H1 (cell line): Measurements from ENCODE around the gene SPATA13. TPM values are rescaled to one million over a fixed set of nuclear protein-coding genes. Genes with fewer than 3 reads are reported as not detected.

Source experiments
- CTCF ChIA-PET: fragments of 300-600 bp; sonication (Branson Sonifier 250); formaldehyde crosslinking; loops from one replicate; lab custom pipeline; 2021; ENCODE audit not compliant: partially characterized antibody; lab: Charles Lee
- POLR2A ChIA-PET: fragments of 300-600 bp; sonication (Branson Sonifier 250); formaldehyde crosslinking; loops from one replicate; lab custom pipeline; 2021; ENCODE audit warnings: inconsistent platforms; ENCODE audit not compliant: partially characterized antibody; lab: Charles Lee
- DNase-seq, 2 experiments: peaks; one replicate each; pipeline versions ENCODE4 v3.0.0 to v3.0.0-alpha.2; 2010 to 2022; ENCODE audit warnings: low spot score in 2 of 2, low read depth in 1 of 2, mixed read lengths in 1 of 2
- FAIRE-seq: peaks from 2 replicates; lab custom pipeline; 2011; peaks lifted over from hg19 to GRCh38; lab: Jason Lieb, UNC
- H2AFZ ChIP-seq: 2 replicates; pipeline ENCODE4 v1.8.1; 2012; ENCODE audit warnings: low read length, inconsistent platforms
- H2AK5ac ChIP-seq: 2 replicates; pipeline ENCODE4 v1.6.1; 2013; ENCODE audit warnings: low read depth, low read length
- H2BK120ac ChIP-seq: replicated peaks from 2 replicates; pipeline ENCODE3; 2013; ENCODE audit warnings: low read depth, low read length, inconsistent platforms
- H2BK12ac ChIP-seq: 2 replicates; pipeline ENCODE4 v1.6.1; 2013; ENCODE audit warnings: low read depth, low read length
- H2BK15ac ChIP-seq: 2 replicates; pipeline ENCODE4 v1.6.1; 2013; ENCODE audit warnings: low read length
- H2BK20ac ChIP-seq: 2 replicates; pipeline ENCODE4 v1.6.1; 2013; ENCODE audit warnings: low read length
- H2BK5ac ChIP-seq: 2 replicates; pipeline ENCODE4 v1.6.1; 2013; ENCODE audit warnings: low read depth, low read length
- H3K14ac ChIP-seq: 2 replicates; pipeline ENCODE4 v1.6.1; 2013; ENCODE audit warnings: inconsistent platforms; ENCODE audit not compliant: insufficient read length
- H3K18ac ChIP-seq: 2 replicates; pipeline ENCODE4 v1.6.1; 2013; ENCODE audit warnings: low read length; ENCODE audit errors: extremely low read depth
- H3K23ac ChIP-seq: 2 replicates; pipeline ENCODE4 v1.6.1; 2013; ENCODE audit warnings: inconsistent platforms; ENCODE audit not compliant: insufficient read length
- H3K23me2 ChIP-seq: 2 replicates; pipeline ENCODE4 v1.6.1; 2013; ENCODE audit warnings: low read depth, low read length
- H3K27ac ChIP-seq: 2 replicates; pipeline ENCODE4 v1.6.1; 2011; ENCODE audit warnings: low read depth, low read length, inconsistent platforms
- H3K27me3 ChIP-seq, 4 experiments: replicated peaks in 1 of 4; 1 replicate in 1 of 4; 2 replicates in 3 of 4; pipeline versions ENCODE4 v1.6.1 to v1.8.1; 2011 to 2013; ENCODE audit warnings: low read length in 3 of 4, mild to moderate bottlenecking in 3 of 4, inconsistent platforms in 2 of 4, mixed read lengths in 2 of 4, moderate library complexity in 1 of 4; ENCODE audit not compliant: control insufficient read depth in 3 of 4, insufficient read depth in 3 of 4; ENCODE audit errors: extremely low read depth in 1 of 4
- H3K36me3 ChIP-seq, 4 experiments: 2 replicates each; pipeline versions ENCODE4 v1.6.1 to v1.8.1; 2011 to 2013; ENCODE audit warnings: mild to moderate bottlenecking in 4 of 4, low read length in 3 of 4, moderate library complexity in 2 of 4, control low read depth in 1 of 4, inconsistent platforms in 1 of 4; ENCODE audit not compliant: insufficient read depth in 4 of 4, control insufficient read depth in 2 of 4
- H3K4ac ChIP-seq: replicated peaks from 2 replicates; pipeline ENCODE3; 2013; ENCODE audit warnings: low read length, low read depth, mixed read lengths, inconsistent platforms; ENCODE audit not compliant: insufficient read length
- H3K4me1 ChIP-seq, 4 experiments: replicated peaks in 1 of 4; 1 replicate in 1 of 4; 2 replicates in 3 of 4; pipeline versions ENCODE4 v1.6.1 to v1.8.1; 2011 to 2013; ENCODE audit warnings: low read length in 3 of 4, inconsistent platforms in 2 of 4, mixed read lengths in 1 of 4; ENCODE audit not compliant: insufficient read depth in 4 of 4, control insufficient read depth in 3 of 4
- H3K4me2 ChIP-seq, 2 experiments: 2 replicates each; pipeline versions ENCODE4 v1.6.1 to v1.8.1; 2011 to 2013; ENCODE audit warnings: low read depth in 2 of 2, low read length in 2 of 2, control low read depth in 1 of 2, inconsistent platforms in 1 of 2, mild to moderate bottlenecking in 1 of 2; ENCODE audit not compliant: insufficient read depth in 1 of 2
- H3K4me3 ChIP-seq, 4 experiments: fragments of 200-600, 300-600 bp in 1 of 4; sonication (generic), shearing (Covaris generic), sonication (Bioruptor Twin) in 1 of 4; 2 replicates each; pipeline versions ENCODE4 v1.5.1 to v1.8.1; 2011 to 2016; ENCODE audit warnings: low read length in 4 of 4, low read depth in 3 of 4, control low read depth in 2 of 4, inconsistent platforms in 2 of 4, mild to moderate bottlenecking in 2 of 4, mixed read lengths in 1 of 4, moderate library complexity in 1 of 4; ENCODE audit not compliant: insufficient read depth in 2 of 4; ENCODE audit errors: extremely low read depth in 1 of 4
- H3K56ac ChIP-seq: replicated peaks from 2 replicates; pipeline ENCODE3; 2013; ENCODE audit warnings: low read depth, mild to moderate bottlenecking, mixed read lengths, low read length, inconsistent platforms; ENCODE audit not compliant: insufficient read length
- H3K79me1 ChIP-seq: 2 replicates; pipeline ENCODE4 v1.6.1; 2013; ENCODE audit warnings: low read depth, low read length, control low read depth
- H3K79me2 ChIP-seq, 2 experiments: 2 replicates each; pipeline versions ENCODE4 v1.6.1 to v1.8.1; 2012 to 2013; ENCODE audit warnings: low read length in 2 of 2, mild to moderate bottlenecking in 2 of 2, inconsistent platforms in 1 of 2; ENCODE audit not compliant: insufficient read depth in 2 of 2, control insufficient read depth in 1 of 2
- H3K9ac ChIP-seq, 4 experiments: replicated peaks in 1 of 4; 1 replicate in 1 of 4; 2 replicates in 3 of 4; pipeline versions ENCODE4 v1.6.1 to v1.8.1; 2011 to 2013; ENCODE audit warnings: low read depth in 3 of 4, low read length in 3 of 4, control low read depth in 2 of 4, mild to moderate bottlenecking in 2 of 4, moderate library complexity in 2 of 4, inconsistent platforms in 1 of 4; ENCODE audit errors: extremely low read depth in 1 of 4
- H3K9me3 ChIP-seq, 2 experiments: 2 replicates each; pipeline versions ENCODE4 v1.6.1 to v1.8.1; 2012 to 2013; ENCODE audit warnings: mild to moderate bottlenecking in 2 of 2, moderate library complexity in 2 of 2, control low read depth in 1 of 2, inconsistent platforms in 1 of 2, low read depth in 1 of 2, low read length in 1 of 2, mixed read lengths in 1 of 2; ENCODE audit not compliant: insufficient read depth in 2 of 2
- H4K20me1 ChIP-seq, 2 experiments: replicated peaks in 1 of 2; 2 replicates each; pipeline versions ENCODE3 to v1.8.1; 2011 to 2013; ENCODE audit warnings: inconsistent platforms in 2 of 2, low read length in 2 of 2, mild to moderate bottlenecking in 1 of 2; ENCODE audit not compliant: insufficient read depth in 2 of 2, control insufficient read depth in 1 of 2
- H4K5ac ChIP-seq: 2 replicates; pipeline ENCODE4 v1.6.1; 2013; ENCODE audit warnings: low read length, low read depth, mixed read lengths, inconsistent platforms; ENCODE audit not compliant: insufficient read length
- H4K8ac ChIP-seq: 2 replicates; pipeline ENCODE4 v1.8.0; 2013; ENCODE audit warnings: mild to moderate bottlenecking, moderate library complexity, low read length, inconsistent platforms; ENCODE audit not compliant: insufficient read depth; ENCODE audit errors: extremely low read depth
- H4K91ac ChIP-seq: replicated peaks from 2 replicates; pipeline ENCODE3; 2013; ENCODE audit warnings: low read length, mixed read lengths, inconsistent platforms; ENCODE audit not compliant: insufficient read length
- BACH1 ChIP-seq: IDR thresholded peaks from 2 replicates; pipeline ENCODE4 v1.6.1; 2012; ENCODE audit warnings: low read length, improper control_type of control experiment
- CEBPB ChIP-seq: IDR thresholded peaks from 2 replicates; pipeline ENCODE4 v1.6.1; 2012; ENCODE audit warnings: low read depth, low read length
- EP300 ChIP-seq, 2 experiments: IDR thresholded peaks; 1 replicate in 1 of 2; 2 replicates in 1 of 2; pipeline ENCODE4 v1.6.1; 2011 to 2012; ENCODE audit warnings: low read depth in 2 of 2, low read length in 2 of 2, mild to moderate bottlenecking in 2 of 2, borderline replicate concordance in 1 of 2, inconsistent platforms in 1 of 2, moderate library complexity in 1 of 2
- HDAC2 ChIP-seq, 2 experiments: fragments of 300-600 bp in 1 of 2; sonication (generic) in 1 of 2; IDR thresholded peaks; 2 replicates each; pipeline ENCODE4 v1.6.1; 2011 to 2012; ENCODE audit warnings: low read depth in 2 of 2, low read length in 2 of 2, mild to moderate bottlenecking in 2 of 2, moderate library complexity in 2 of 2, borderline replicate concordance in 1 of 2, inconsistent platforms in 1 of 2
- POLR2A ChIP-seq, 2 experiments: IDR thresholded peaks; 1 replicate in 1 of 2; 2 replicates in 1 of 2; pipeline ENCODE4 v1.6.1; 2011; ENCODE audit warnings: low read depth in 2 of 2, low read length in 2 of 2, mild to moderate bottlenecking in 2 of 2; ENCODE audit errors: control extremely low read depth in 1 of 2
- POLR2AphosphoS5 ChIP-seq: IDR thresholded peaks from 2 replicates; pipeline ENCODE4 v1.6.1; 2011; ENCODE audit warnings: low read depth, low read length
- POU5F1 ChIP-seq: IDR thresholded peaks from 2 replicates; pipeline ENCODE4 v1.6.1; 2011; ENCODE audit warnings: low read depth, mild to moderate bottlenecking, low read length, moderate library complexity
- RAD21 ChIP-seq, 2 experiments: IDR thresholded peaks in 1 of 2; conservative IDR thresholded peaks in 1 of 2; 2 replicates each; pipeline ENCODE4 v1.6.1; 2011; ENCODE audit warnings: low read depth in 2 of 2, low read length in 2 of 2, improper control_type of control experiment in 1 of 2, inconsistent platforms in 1 of 2, mild to moderate bottlenecking in 1 of 2, moderate library complexity in 1 of 2
- RFX5 ChIP-seq: IDR thresholded peaks from 2 replicates; pipeline ENCODE4 v1.6.1; 2011; ENCODE audit warnings: low read depth, low read length, improper control_type of control experiment, borderline replicate concordance
- SIRT6 ChIP-seq: IDR thresholded peaks from one replicate; pipeline ENCODE4 v1.7.1; 2012; ENCODE audit warnings: low read length, inconsistent platforms
- SUZ12 ChIP-seq: fragments of 200-600 bp; sonication (generic); IDR thresholded peaks from 2 replicates; pipeline ENCODE4 v1.6.1; 2012; ENCODE audit warnings: mild to moderate bottlenecking, inconsistent platforms, low read length, moderate library complexity, mixed read lengths
- TAF1 ChIP-seq: IDR thresholded peaks from 2 replicates; pipeline ENCODE4 v1.6.1; 2011; ENCODE audit warnings: mild to moderate bottlenecking, low read depth, low read length
- TAF7 ChIP-seq: optimal IDR thresholded peaks from 2 replicates; pipeline ENCODE3; 2011; ENCODE audit warnings: low read depth, mild to moderate bottlenecking, inconsistent platforms, low read length, moderate library complexity, borderline replicate concordance
- YY1 ChIP-seq: IDR thresholded peaks from 2 replicates; pipeline ENCODE4 v1.6.1; 2011; ENCODE audit warnings: low read depth, mild to moderate bottlenecking, low read length
- ZNF274 ChIP-seq: IDR thresholded peaks from 2 replicates; pipeline ENCODE4 v1.7.0; 2012; ENCODE audit warnings: low read length, borderline replicate concordance; ENCODE audit errors: extremely low read depth
- WGBS, 2 experiments: shearing (Covaris generic) in 1 of 2; methylation state at CpG; one replicate each; pipeline versions ENCODE4 v1.1.6 to v1.1.7; 2013 to 2015; ENCODE audit warnings: low lambda C conversion rate in 2 of 2, mixed read lengths in 2 of 2, inconsistent platforms in 1 of 2, low coverage in 1 of 2, missing lambda C conversion rate in 1 of 2; ENCODE audit not compliant: insufficient replicate concordance in 2 of 2, insufficient coverage in 1 of 2, insufficient read length in 1 of 2; ENCODE audit errors: extremely low coverage in 1 of 2, missing lambda C conversion rate in 1 of 2; 5-methylcytosine and 5-hydroxymethylcytosine counted together
- polyA plus RNA-seq, 7 experiments: library from polyadenylated mRNA; depleted of rRNA in 3 of 7; stranded (reverse) in 5 of 7; unstranded in 2 of 7; fragments of >200 nt in 5 of 7; fragments of 200-250 nt in 2 of 7; gene quantifications; 1 replicate in 5 of 7; 2 replicates in 1 of 7; 4 replicates in 1 of 7; pipeline versions ENCODE4 v1.2.1 to v1.2.3, GENCODE V29; 2011 to 2013; ENCODE audit warnings: missing spikeins in 2 of 7, mixed read lengths in 2 of 7
- total RNA-seq: library from RNA; stranded (reverse); fragmentation: NEBNext Ultra II Directional; extraction: Animal tissue kit (Norgen Biotek cat#: 25700); gene quantifications from 2 replicates; pipeline ENCODE4 v1.2.1, GENCODE V29; 2021

The SPATA13 gene
- total and polyA plus RNA-seq, 2 of the 8 experiments (the other 6 are each of a cell fraction or from before 2014, with no cell fraction given) = 12.6 to 30.9 TPM

DNA sequence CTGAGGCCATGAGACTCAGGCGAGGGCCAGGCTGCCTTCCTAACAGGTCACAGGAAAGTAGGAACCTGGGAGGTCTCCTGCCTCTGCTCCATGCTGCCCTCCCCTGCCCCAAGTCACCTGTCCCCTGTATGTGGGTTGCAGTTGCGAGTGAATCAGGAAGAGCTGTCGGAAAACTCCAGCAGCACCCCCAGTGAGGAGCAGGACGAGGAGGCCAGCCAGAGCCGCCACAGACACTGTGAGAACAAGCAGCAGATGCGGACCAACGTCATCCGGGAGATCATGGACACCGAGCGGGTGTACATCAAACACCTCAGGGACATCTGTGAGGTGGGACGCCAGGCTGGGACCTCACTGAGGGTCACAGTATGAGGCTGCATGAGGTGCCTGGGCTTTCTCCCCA, 126.1 kb downstream of the SPATA13 start:
- Histone ChIP-seq H3K79me2 (no peaks in the 10 kb centered on the region), H3K27ac (no peak overlapping the region), H3K36me3 (peaks cover 0 to 6% (median 1%) of the 10 kb centered on the region in 4 experiments; a peak in 3 of 8 replicates), H3K4me1 (no peaks in the 10 kb centered on the region), H2AFZ (no peak overlapping the region), H3K23ac (no peak overlapping the region), H3K23me2 (no peaks in the 10 kb centered on the region), H3K14ac (no peak overlapping the region), H3K27me3 (no peaks in the 10 kb centered on the region), H2BK5ac (no peak overlapping the region), H3K56ac (no peak overlapping the region), H3K4me2 (no peak overlapping the region), H3K18ac (no peak overlapping the region), H4K8ac (peak overlapping the region; percentile 37; the same call in 1 of the 2 replicates), H3K9ac (no peak overlapping the region), H2BK20ac (no peak overlapping the region), H4K91ac (no peak overlapping the region), H2AK5ac (no peak overlapping the region), H3K9me3 (no peaks in the 10 kb centered on the region), H3K4me3 (no peak overlapping the region), H3K4ac (no peak overlapping the region), H2BK15ac (no peak overlapping the region), H2BK12ac (no peak overlapping the region), H4K20me1 (peaks cover 0 to 4% of the 10 kb centered on the region in 2 experiments), H3K79me1 (no peaks in the 10 kb centered on the region), H4K5ac (no peak overlapping the region), H2BK120ac (no peak overlapping the region)
- ChIA-PET CTCF (interaction anchor here (0.9 to 1.5 kb wide), 3 partner anchors 13 to 25 kb away, joined by 3 to 4 read pairs (median 3); no protein-coding TSS in a partner anchor), POLR2A (no interaction called here)
- 91% methylated on average over 11 of the region's 11 CpGs; no CpG with 5 or more reads in 1 of the 2 experiments for WGBS, 2 experiments
- FAIRE-seq (no peak), DNase-seq (no peak)
- TF ChIP-seq SUZ12 (no peak), EP300 (IDR thresholded peaks at IDR 0.05; ENCODE audit: borderline replicate concordance in 1 of 2, low read depth in 2 of 2, low read length in 2 of 2) (no peak), POLR2A (IDR thresholded peaks at IDR 0.05; ENCODE audit: control extremely low read depth in 1 of 2, low read depth in 2 of 2, low read length in 2 of 2) (no peak), POLR2AphosphoS5 (no peak), RAD21 (IDR thresholded peaks at IDR 0.05 in 1 of 2, conservative IDR thresholded peaks at IDR 0.05 in 1 of 2; ENCODE audit: low read depth in 2 of 2, low read length in 2 of 2) (no peak), HDAC2 (IDR thresholded peaks at IDR 0.05; ENCODE audit: borderline replicate concordance in 1 of 2, low read depth in 2 of 2, low read length in 2 of 2) (no peak), SIRT6 (no peak), POU5F1 (no peak), BACH1 (no peak), RFX5 (no peak), CEBPB (no peak), TAF7 (no peak), TAF1 (no peak), ZNF274 (no peak), YY1 (no peak)
